ENCODE results near the gene RMI1.
"Not testable (repeated sequence)": the region's sequence is repeated elsewhere in the genome, so short reads cannot be mapped to it uniquely, and the experiment has no call there.

Gene RMI1

DNA sequence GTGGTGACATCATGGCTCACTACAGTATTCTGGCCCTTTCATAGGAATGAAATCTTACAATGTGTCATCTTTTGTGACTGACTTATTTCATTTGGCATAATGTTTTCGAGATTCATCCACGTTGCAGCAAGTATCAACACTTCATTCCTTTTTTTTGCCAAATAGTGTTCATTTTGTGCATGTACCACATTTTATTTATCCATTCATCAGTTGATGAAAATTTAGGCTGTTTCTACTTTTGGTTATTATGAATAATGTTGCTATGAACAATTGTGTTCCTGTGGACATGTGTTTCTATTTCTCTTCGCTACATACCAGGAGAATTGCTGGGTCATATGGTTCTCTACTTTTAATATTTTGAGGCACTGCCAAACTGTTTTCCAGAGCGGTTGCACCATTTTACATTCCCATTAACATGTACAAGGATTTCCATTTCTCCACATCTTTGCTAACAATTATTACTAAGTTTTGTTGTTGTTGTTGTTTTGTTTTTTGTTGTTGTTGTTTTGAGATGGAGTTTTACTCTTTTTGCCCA, 43.5 kb downstream of the RMI1 start:
- no peak overlapping the region for H3K27ac ChIP-seq
- DNase-seq: no peak
- TF ChIP-seq, protein P1, sequence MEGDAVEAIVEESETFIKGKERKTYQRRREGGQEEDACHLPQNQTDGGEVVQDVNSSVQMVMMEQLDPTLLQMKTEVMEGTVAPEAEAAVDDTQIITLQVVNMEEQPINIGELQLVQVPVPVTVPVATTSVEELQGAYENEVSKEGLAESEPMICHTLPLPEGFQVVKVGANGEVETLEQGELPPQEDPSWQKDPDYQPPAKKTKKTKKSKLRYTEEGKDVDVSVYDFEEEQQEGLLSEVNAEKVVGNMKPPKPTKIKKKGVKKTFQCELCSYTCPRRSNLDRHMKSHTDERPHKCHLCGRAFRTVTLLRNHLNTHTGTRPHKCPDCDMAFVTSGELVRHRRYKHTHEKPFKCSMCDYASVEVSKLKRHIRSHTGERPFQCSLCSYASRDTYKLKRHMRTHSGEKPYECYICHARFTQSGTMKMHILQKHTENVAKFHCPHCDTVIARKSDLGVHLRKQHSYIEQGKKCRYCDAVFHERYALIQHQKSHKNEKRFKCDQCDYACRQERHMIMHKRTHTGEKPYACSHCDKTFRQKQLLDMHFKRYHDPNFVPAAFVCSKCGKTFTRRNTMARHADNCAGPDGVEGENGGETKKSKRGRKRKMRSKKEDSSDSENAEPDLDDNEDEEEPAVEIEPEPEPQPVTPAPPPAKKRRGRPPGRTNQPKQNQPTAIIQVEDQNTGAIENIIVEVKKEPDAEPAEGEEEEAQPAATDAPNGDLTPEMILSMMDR (IDR thresholded peaks at IDR 0.05; ENCODE audit: low read depth, low read length, missing control alignments): no peak
- no peaks in the 10 kb centered on the region for H3K27me3 ChIP-seq (replicated peaks)
- no peaks in the 10 kb centered on the region for H3K36me3 ChIP-seq (replicated peaks)
- in situ Hi-C loops (cut with HindIII; ENCODE audit: low pct_ligation_motif_present, low sequenced_read_pairs): no loop called here
- H3K4me3 ChIP-seq (ENCODE audit: low read depth, low read length): no peak overlapping the region

DNA sequence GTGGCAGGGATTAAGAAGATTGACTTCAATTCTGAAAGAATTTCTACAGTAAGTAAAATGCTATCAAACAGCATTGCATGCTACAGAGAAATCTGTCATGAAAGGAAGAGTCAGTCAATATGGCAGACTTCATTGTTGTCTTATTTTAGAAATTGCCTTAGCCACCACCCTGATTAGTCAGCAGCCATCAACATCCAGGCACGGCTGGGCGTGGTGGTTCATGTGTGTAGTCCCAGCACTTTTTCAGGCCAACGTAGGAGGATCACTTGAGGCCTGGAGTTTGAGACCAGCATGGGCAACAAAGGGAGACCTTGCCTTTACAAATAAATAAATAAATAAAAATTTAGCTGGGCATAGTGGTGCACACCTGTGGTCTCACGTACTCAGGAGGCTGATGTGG, 46.6 kb downstream of the RMI1 start:
- TF ChIP-seq, protein P1 (IDR thresholded peaks at IDR 0.05; ENCODE audit: low read depth, low read length, missing control alignments): no peak
- Histone ChIP-seq H3K27me3 (replicated peaks) (no peaks in the 10 kb centered on the region), H3K36me3 (replicated peaks) (no peaks in the 10 kb centered on the region), H3K4me3 (ENCODE audit: low read depth, low read length) (no peak overlapping the region), H3K27ac (no peak overlapping the region)
- no peak for DNase-seq
- in situ Hi-C loops (cut with HindIII; ENCODE audit: low pct_ligation_motif_present, low sequenced_read_pairs): no loop called here

DNA sequence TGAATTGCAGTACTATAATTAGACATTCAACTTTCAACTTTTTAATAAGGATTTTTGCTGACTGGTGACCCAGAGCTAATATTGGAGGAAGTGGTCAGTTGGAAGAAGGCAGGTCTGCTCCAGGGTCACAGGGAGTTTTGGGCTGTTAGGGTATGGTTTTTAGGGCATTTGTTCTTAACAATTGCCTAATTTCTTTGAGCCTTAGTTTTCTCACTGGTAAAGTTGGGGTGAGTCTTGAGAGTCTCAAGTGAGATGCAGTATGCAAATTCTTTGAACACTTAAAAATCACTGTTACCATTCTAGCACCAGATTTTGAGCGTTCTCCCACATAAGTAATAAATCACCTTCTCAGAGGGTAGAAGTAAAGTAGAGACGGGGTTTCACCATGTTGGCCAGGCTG, 50.9 kb downstream of the RMI1 start:
- Histone ChIP-seq H3K27ac (no peak overlapping the region), H3K36me3 (replicated peaks) (no peaks in the 10 kb centered on the region), H3K27me3 (replicated peaks) (no peaks in the 10 kb centered on the region), H3K4me3 (ENCODE audit: low read depth, low read length) (no peak overlapping the region)
- in situ Hi-C loops (cut with HindIII; ENCODE audit: low pct_ligation_motif_present, low sequenced_read_pairs): no loop called here
- TF ChIP-seq, protein P1 (IDR thresholded peaks at IDR 0.05; ENCODE audit: low read depth, low read length, missing control alignments): no peak
- no peak for DNase-seq

DNA sequence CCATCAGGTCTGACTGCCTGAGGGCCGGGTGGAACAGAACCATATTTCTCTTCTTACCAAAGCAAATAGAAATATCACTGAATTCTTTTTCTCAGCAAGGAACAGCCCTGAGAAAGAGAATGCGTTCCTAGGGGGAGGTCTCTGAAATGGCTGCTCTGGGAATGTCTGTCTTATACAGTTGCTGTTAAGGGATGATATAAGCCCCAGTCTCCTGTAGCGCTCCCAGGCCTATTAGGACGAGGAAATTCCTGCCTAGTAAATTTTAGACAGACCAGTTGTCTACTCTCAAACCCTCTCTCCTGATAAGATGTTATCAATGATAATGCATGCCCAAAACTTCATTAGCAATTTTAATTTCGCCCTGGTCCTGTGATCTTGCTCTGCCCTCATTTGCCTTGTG, 61.3 kb downstream of the RMI1 start:
- H3K36me3 ChIP-seq (replicated peaks); H3K4me3 ChIP-seq (ENCODE audit: low read depth, low read length); H3K27me3 ChIP-seq (replicated peaks); DNase-seq; in situ Hi-C loops (cut with HindIII; ENCODE audit: low pct_ligation_motif_present, low sequenced_read_pairs); H3K27ac ChIP-seq: not testable (repeated sequence)

DNA sequence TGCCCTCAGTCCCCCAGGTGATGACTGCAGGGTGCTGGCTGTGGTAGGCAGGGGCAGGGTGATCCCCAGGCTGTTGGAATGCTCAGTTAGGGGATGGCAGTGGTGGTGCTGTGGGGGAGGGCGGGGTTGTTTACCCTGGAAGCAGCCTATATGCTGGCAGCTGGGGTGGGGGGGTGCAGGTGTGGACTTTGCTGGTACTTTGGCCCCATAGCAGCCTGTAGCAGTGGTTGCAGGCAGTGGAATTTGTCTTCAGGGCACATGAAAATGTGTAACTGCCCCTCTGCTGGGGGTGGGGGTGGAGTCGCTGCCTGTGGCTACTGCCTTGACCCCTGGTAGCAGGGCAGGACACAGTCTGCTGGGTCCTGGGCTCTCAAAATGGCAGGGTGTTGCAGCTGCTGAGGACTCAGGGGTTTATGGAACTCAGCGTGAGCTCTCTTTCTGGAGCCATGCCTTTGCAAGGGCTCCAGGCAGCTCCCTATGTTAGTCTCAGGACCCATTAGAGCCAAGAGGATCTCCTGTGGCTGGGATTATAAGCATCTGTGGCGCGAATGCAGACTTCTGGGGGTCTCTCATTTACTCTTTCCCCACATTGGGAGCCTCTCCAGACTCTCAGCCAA, 65.0 kb downstream of the RMI1 start:
- Histone ChIP-seq H3K27ac (no peak overlapping the region), H3K27me3 (replicated peaks) (no peaks in the 10 kb centered on the region), H3K4me3 (ENCODE audit: low read depth, low read length) (no peak overlapping the region), H3K36me3 (replicated peaks) (no peaks in the 10 kb centered on the region)
- DNase-seq: no peak
- in situ Hi-C loops (cut with HindIII; ENCODE audit: low pct_ligation_motif_present, low sequenced_read_pairs): no loop called here
- TF ChIP-seq, protein P1 (IDR thresholded peaks at IDR 0.05; ENCODE audit: low read depth, low read length, missing control alignments): no peak
